BJ (cell line): ENCODE measurements around the gene RDH14. TPM values are rescaled to one million over a fixed set of nuclear protein-coding genes. Genes with fewer than 3 reads are reported as not detected.

Source experiments
- CTCF ChIA-PET: fragments of 350-600 bp; formaldehyde crosslinking; extraction: SDS; loops from one replicate; lab custom pipeline; 2021; ENCODE audit warnings: antibody characterized with exemption, inconsistent platforms; lab: Yijun Ruan, JAX
- POLR2A ChIA-PET: fragments of 300-600 bp; sonication (Branson Sonifier 250); formaldehyde crosslinking; extraction: SDS; loops from one replicate; lab custom pipeline; 2021; ENCODE audit warnings: antibody characterized with exemption; lab: Charles Lee
- DNase-seq: peaks from one replicate; pipeline ENCODE4 v3.0.0-alpha.2; 2011; ENCODE audit warnings: low read depth
- H3K27me3 ChIP-seq: 2 replicates; pipeline ENCODE4 v1.6.0; 2011; ENCODE audit warnings: low read length; ENCODE audit not compliant: control insufficient read depth, insufficient read depth
- H3K36me3 ChIP-seq: 2 replicates; pipeline ENCODE4 v1.5.1; 2011; ENCODE audit warnings: low read length; ENCODE audit not compliant: control insufficient read depth, insufficient read depth
- H3K4me3 ChIP-seq: 2 replicates; pipeline ENCODE4 v1.5.1; 2011; ENCODE audit warnings: low read depth, mild to moderate bottlenecking, control low read depth, low read length
- polyA plus RNA-seq: library from polyadenylated mRNA; depleted of rRNA; stranded (reverse); fragments of >200 nt; gene quantifications from 2 replicates; pipeline ENCODE4 v1.2.3, GENCODE V29; 2011
- TF ChIP-seq, protein P1 (sequence below): IDR thresholded peaks from 2 replicates; pipeline ENCODE4 v1.5.1; 2011; ENCODE audit warnings: low read depth, mild to moderate bottlenecking, control low read depth, inconsistent platforms, low read length, moderate library complexity; ENCODE audit not compliant: insufficient read depth

The RDH14 gene
- polyA plus RNA-seq, 1 experiment = 13.1 TPM

- no peak for DNase-seq
- H3K36me3 ChIP-seq = no peaks in the 10 kb centered on the region
- POLR2A ChIA-PET = no interaction called here
- H3K27me3 ChIP-seq = no peaks in the 10 kb centered on the region
- TF ChIP-seq, protein P1, sequence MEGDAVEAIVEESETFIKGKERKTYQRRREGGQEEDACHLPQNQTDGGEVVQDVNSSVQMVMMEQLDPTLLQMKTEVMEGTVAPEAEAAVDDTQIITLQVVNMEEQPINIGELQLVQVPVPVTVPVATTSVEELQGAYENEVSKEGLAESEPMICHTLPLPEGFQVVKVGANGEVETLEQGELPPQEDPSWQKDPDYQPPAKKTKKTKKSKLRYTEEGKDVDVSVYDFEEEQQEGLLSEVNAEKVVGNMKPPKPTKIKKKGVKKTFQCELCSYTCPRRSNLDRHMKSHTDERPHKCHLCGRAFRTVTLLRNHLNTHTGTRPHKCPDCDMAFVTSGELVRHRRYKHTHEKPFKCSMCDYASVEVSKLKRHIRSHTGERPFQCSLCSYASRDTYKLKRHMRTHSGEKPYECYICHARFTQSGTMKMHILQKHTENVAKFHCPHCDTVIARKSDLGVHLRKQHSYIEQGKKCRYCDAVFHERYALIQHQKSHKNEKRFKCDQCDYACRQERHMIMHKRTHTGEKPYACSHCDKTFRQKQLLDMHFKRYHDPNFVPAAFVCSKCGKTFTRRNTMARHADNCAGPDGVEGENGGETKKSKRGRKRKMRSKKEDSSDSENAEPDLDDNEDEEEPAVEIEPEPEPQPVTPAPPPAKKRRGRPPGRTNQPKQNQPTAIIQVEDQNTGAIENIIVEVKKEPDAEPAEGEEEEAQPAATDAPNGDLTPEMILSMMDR = no peak
- no peak overlapping the region for H3K4me3 ChIP-seq
- CTCF ChIA-PET = no interaction called here
Measured at GRCh38 chr2:18597618-18598017, 37.2 kb upstream of the RDH14 start.

- POLR2A ChIA-PET = no interaction called here
- TF ChIP-seq, protein P1 = no peak
- Histone ChIP-seq H3K36me3 (no peaks in the 10 kb centered on the region), H3K27me3 (no peaks in the 10 kb centered on the region), H3K4me3 (no peak overlapping the region)
- CTCF ChIA-PET = no interaction called here
- DNase-seq = no peak
Measured at GRCh38 chr2:18596993-18597392, 36.5 kb upstream of the RDH14 start.

- no peaks in the 10 kb centered on the region for H3K36me3 ChIP-seq
- no peak overlapping the region for H3K4me3 ChIP-seq
- TF ChIP-seq, protein P1 = no peak
- ChIA-PET POLR2A (no interaction called here), CTCF (interaction anchor here (1.0 kb wide), 1 partner anchor 34 kb away, joined by 3 read pairs; no protein-coding TSS in a partner anchor)
- no peak for DNase-seq
- no peaks in the 10 kb centered on the region for H3K27me3 ChIP-seq
Measured at GRCh38 chr2:18593496-18593895, 33.0 kb upstream of the RDH14 start.

DNA sequence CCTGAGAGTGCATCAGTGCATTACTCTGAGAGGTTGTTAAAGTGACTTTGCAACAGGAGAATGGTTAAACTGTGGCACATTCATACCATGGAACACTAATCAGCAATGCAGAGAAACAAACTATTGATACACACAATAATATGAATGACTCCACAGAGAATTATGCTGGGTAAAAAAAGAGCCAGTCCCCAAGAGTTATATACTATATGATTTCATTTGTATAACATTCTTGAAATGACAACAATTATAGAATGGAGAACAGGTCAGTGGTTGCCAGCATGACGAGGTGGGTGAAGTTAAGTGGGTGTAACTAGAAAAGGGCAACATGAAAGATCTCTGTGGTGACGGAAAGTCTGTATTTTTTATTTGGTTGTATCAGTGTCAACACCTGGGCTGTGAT, 31.9 kb upstream of the RDH14 start:
- Histone ChIP-seq H3K27me3 (no peaks in the 10 kb centered on the region), H3K36me3 (no peaks in the 10 kb centered on the region), H3K4me3 (no peak overlapping the region)
- ChIA-PET POLR2A (no interaction called here), CTCF (no interaction called here)
- DNase-seq = no peak
- TF ChIP-seq, protein P1 = no peak

GRCh38 chr2:18589354-18589753, 28.9 kb upstream of the RDH14 start, which contains the start of gene NT5C1B:
Gene NT5C1B (minus strand): TSS chr2:18589569. CDS start chr2:18589468, 101 bp downstream.
- no peak within 1 kb of the TSS for H3K4me3 ChIP-seq
- TF ChIP-seq, protein P1 = no peak
- no peaks in the 10 kb centered on the region for H3K27me3 ChIP-seq
- no peak for DNase-seq
- no peaks in the 10 kb centered on the region; the same call in 1 of the 2 replicates for H3K36me3 ChIP-seq
- CTCF ChIA-PET = no interaction called here
- POLR2A ChIA-PET = no interaction called here
